ENCODE data around the gene ARHGDIB. TPM values are rescaled to one million over a fixed set of nuclear protein-coding genes. Genes with fewer than 3 reads are reported as not detected.

The ARHGDIB gene
- total RNA-seq, 1 experiment from 2014 or later = 23.5 TPM

GRCh38 chr12:14950982-14951746, 10.2 kb downstream of the ARHGDIB start:
- Mint-ChIP-seq H3K9me3 (ENCODE audit: low read depth, unreplicated experiment) (no peaks in the 10 kb centered on the region), H3K4me3 (ENCODE audit: low read depth, unreplicated experiment) (no peak overlapping the region), H3K4me1 (ENCODE audit: low read depth, unreplicated experiment) (peaks cover 62% of the 10 kb centered on the region), H3K36me3 (ENCODE audit: insufficient read depth, unreplicated experiment) (no peaks in the 10 kb centered on the region), H3K27me3 (ENCODE audit: unreplicated experiment) (no peaks in the 10 kb centered on the region), H3K27ac (ENCODE audit: unreplicated experiment) (peak overlapping the region; percentile 71)
- BruUV-seq (replicated peaks) = no TSS peak
- DNase-seq = peak; percentile 69
- CTCF ChIA-PET = no interaction called here
- intact Hi-C loops (cut with micrococcal nuclease; ENCODE audit: unreplicated experiment) = no loop called here
- no peak for TF ChIP-seq CTCF (IDR thresholded peaks at IDR 0.05; ENCODE audit: unreplicated experiment)

GRCh38 chr12:14950421-14950820, 11.0 kb downstream of the ARHGDIB start:
- H3K4me3 Mint-ChIP-seq (ENCODE audit: low read depth, unreplicated experiment) = no peak overlapping the region
- intact Hi-C loops (cut with micrococcal nuclease; ENCODE audit: unreplicated experiment) = no loop called here
- no peaks in the 10 kb centered on the region for H3K27me3 Mint-ChIP-seq (ENCODE audit: unreplicated experiment)
- H3K27ac Mint-ChIP-seq (ENCODE audit: unreplicated experiment) = peak overlapping the region; percentile 71
- CTCF ChIA-PET = no interaction called here
- no TSS peak for BruUV-seq (replicated peaks)
- H3K36me3 Mint-ChIP-seq (ENCODE audit: insufficient read depth, unreplicated experiment) = no peaks in the 10 kb centered on the region
- peaks cover 62% of the 10 kb centered on the region for H3K4me1 Mint-ChIP-seq (ENCODE audit: low read depth, unreplicated experiment)
- DNase-seq = no peak
- no peak for TF ChIP-seq CTCF (IDR thresholded peaks at IDR 0.05; ENCODE audit: unreplicated experiment)
- no peaks in the 10 kb centered on the region for H3K9me3 Mint-ChIP-seq (ENCODE audit: low read depth, unreplicated experiment)

GRCh38 chr12:14949631-14950030, 11.8 kb downstream of the ARHGDIB start:
- no peaks in the 10 kb centered on the region for H3K27me3 Mint-ChIP-seq (ENCODE audit: unreplicated experiment)
- no peak for DNase-seq
- intact Hi-C loops (cut with micrococcal nuclease; ENCODE audit: unreplicated experiment) = no loop called here
- CTCF ChIA-PET = no interaction called here
- H3K4me3 Mint-ChIP-seq (ENCODE audit: low read depth, unreplicated experiment) = no peak overlapping the region
- H3K4me1 Mint-ChIP-seq (ENCODE audit: low read depth, unreplicated experiment) = peaks cover 62% of the 10 kb centered on the region
- peak overlapping the region; percentile 71 for H3K27ac Mint-ChIP-seq (ENCODE audit: unreplicated experiment)
- no peaks in the 10 kb centered on the region for H3K36me3 Mint-ChIP-seq (ENCODE audit: insufficient read depth, unreplicated experiment)
- no peaks in the 10 kb centered on the region for H3K9me3 Mint-ChIP-seq (ENCODE audit: low read depth, unreplicated experiment)
- no TSS peak for BruUV-seq (replicated peaks)
- TF ChIP-seq CTCF (IDR thresholded peaks at IDR 0.05; ENCODE audit: unreplicated experiment) = no peak

- no TSS peak for BruUV-seq (replicated peaks)
- CTCF ChIA-PET = no interaction called here
- TF ChIP-seq CTCF (IDR thresholded peaks at IDR 0.05; ENCODE audit: unreplicated experiment) = no peak
- H3K36me3 Mint-ChIP-seq (ENCODE audit: insufficient read depth, unreplicated experiment) = no peaks in the 10 kb centered on the region
- no peaks in the 10 kb centered on the region for H3K27me3 Mint-ChIP-seq (ENCODE audit: unreplicated experiment)
- peak; percentile 41 for DNase-seq
- intact Hi-C loops (cut with micrococcal nuclease; ENCODE audit: unreplicated experiment) = no loop called here
- H3K4me1 Mint-ChIP-seq (ENCODE audit: low read depth, unreplicated experiment) = peaks cover 62% of the 10 kb centered on the region
- H3K27ac Mint-ChIP-seq (ENCODE audit: unreplicated experiment) = peak overlapping the region; percentile 87
- peak overlapping the region; percentile 21 for H3K4me3 Mint-ChIP-seq (ENCODE audit: low read depth, unreplicated experiment)
- H3K9me3 Mint-ChIP-seq (ENCODE audit: low read depth, unreplicated experiment) = no peaks in the 10 kb centered on the region
Measured at GRCh38 chr12:14948672-14949071, 12.7 kb downstream of the ARHGDIB start.

Measured in Calu3 (cell line).